Activated CD8-positive, alpha-beta memory T cell treated with anti-CD3 and anti-CD28 coated beads, Interleukin-2, amount 50 U/mL, for 48 hours (primary cell): Measurements from ENCODE around the gene SAMD4B.

Experiments
- DNase-seq: peaks from one replicate; pipeline ENCODE4 v3.0.0-alpha.2; 2020

Gene SAMD4B

GRCh38 chr19:39397360-39398296, 55.4 kb downstream of the SAMD4B start:
- DNase-seq: peak; percentile 99

- peak; percentile 77 for DNase-seq
Observed at GRCh38 chr19:39398297-39398864, 56.2 kb downstream of the SAMD4B start.

- no peak for DNase-seq
Observed at GRCh38 chr19:39399668-39400050, 57.4 kb downstream of the SAMD4B start.

GRCh38 chr19:39400061-39400460, 57.8 kb downstream of the SAMD4B start:
- DNase-seq: no peak

GRCh38 chr19:39401070-39401548, 58.9 kb downstream of the SAMD4B start:
- DNase-seq: no peak

GRCh38 chr19:39401549-39402345, 59.5 kb downstream of the SAMD4B start:
- peak; percentile 89 for DNase-seq

- DNase-seq: peak; percentile 88
Observed at GRCh38 chr19:39402346-39403300, 60.4 kb downstream of the SAMD4B start.

- peak; percentile 96 for DNase-seq
Observed at GRCh38 chr19:39403331-39404312, 61.4 kb downstream of the SAMD4B start.

- DNase-seq: peak; percentile 57
Observed at GRCh38 chr19:39405261-39405957, 63.2 kb downstream of the SAMD4B start.

GRCh38 chr19:39405958-39406655, 63.9 kb downstream of the SAMD4B start:
- DNase-seq: no peak

GRCh38 chr19:39406656-39407409, 64.6 kb downstream of the SAMD4B start, which contains the start of gene ZFP36:
Gene ZFP36 (plus strand): TSS chr19:39406847. CDS start chr19:39406905, 58 bp downstream.
- peak; percentile 95 for DNase-seq

- DNase-seq: no peak
Observed at GRCh38 chr19:39407410-39407659, 65.1 kb downstream of the SAMD4B start.

- peak; percentile 80 for DNase-seq
Observed at GRCh38 chr19:39407660-39408391, 65.6 kb downstream of the SAMD4B start.

GRCh38 chr19:39408392-39409207, 66.4 kb downstream of the SAMD4B start:
- peak; percentile 71 for DNase-seq

- peak; percentile 93 for DNase-seq
Observed at GRCh38 chr19:39409208-39410016, 67.2 kb downstream of the SAMD4B start.
